Liver (tissue), 9 donors: ENCODE measurements around the gene PEX16. TPM values are rescaled to one million over a fixed set of nuclear protein-coding genes. Genes with fewer than 3 reads are reported as not detected.

Experiments used
- DNase-seq: peaks from one replicate; pipeline ENCODE4 v3.0.0-alpha.2; 2017; ENCODE audit warnings: low spot score
- H3K27ac ChIP-seq, 2 donors: one replicate each; pipeline ENCODE4 v1.7.0; 2013; ENCODE audit warnings: inconsistent platforms in 2 of 2, low read length in 2 of 2, control low read depth in 1 of 2, low read depth in 1 of 2, mild to moderate bottlenecking in 1 of 2
- H3K27me3 ChIP-seq, 4 donors: one replicate each; pipeline versions ENCODE4 v1.6.1 to v1.7.0; 2013; ENCODE audit warnings: low read length in 3 of 4, inconsistent platforms in 1 of 4, mild to moderate bottlenecking in 1 of 4, moderate library complexity in 1 of 4; ENCODE audit not compliant: control insufficient read depth in 4 of 4, insufficient read depth in 4 of 4
- H3K36me3 ChIP-seq, 4 donors: one replicate each; pipeline versions ENCODE4 v1.6.1 to v1.7.0; 2013; ENCODE audit warnings: low read length in 3 of 4, mild to moderate bottlenecking in 3 of 4, low read depth in 1 of 4, moderate library complexity in 1 of 4; ENCODE audit not compliant: control insufficient read depth in 4 of 4, insufficient read depth in 3 of 4
- H3K4me1 ChIP-seq, 4 donors: one replicate each; pipeline versions ENCODE4 v1.6.1 to v1.7.0; 2013; ENCODE audit warnings: low read length in 3 of 4, mild to moderate bottlenecking in 3 of 4, moderate library complexity in 1 of 4; ENCODE audit not compliant: control insufficient read depth in 4 of 4, insufficient read depth in 4 of 4
- H3K4me3 ChIP-seq, 3 donors: one replicate each; pipeline versions ENCODE4 v1.6.1 to v1.7.0; 2013; ENCODE audit warnings: low read length in 3 of 3, control low read depth in 1 of 3, low read depth in 1 of 3, mild to moderate bottlenecking in 1 of 3
- H3K9ac ChIP-seq, 2 donors: one replicate each; pipeline ENCODE4 v1.7.0; 2013; ENCODE audit warnings: low read length in 2 of 2, mild to moderate bottlenecking in 2 of 2, moderate library complexity in 2 of 2, control low read depth in 1 of 2, low read depth in 1 of 2
- H3K9me3 ChIP-seq, 4 donors: one replicate each; pipeline versions ENCODE4 v1.6.1 to v1.7.0; 2013; ENCODE audit warnings: low read length in 3 of 4; ENCODE audit not compliant: control insufficient read depth in 4 of 4
- FOXA1 ChIP-seq: IDR thresholded peaks from 2 replicates; pipeline ENCODE4 v1.6.1; 2016; ENCODE audit warnings: antibody characterized with exemption
- HNF4A ChIP-seq, 2 donors: conservative IDR thresholded peaks; 2 replicates each; pipeline ENCODE4 v1.6.1; 2016; ENCODE audit warnings: antibody characterized with exemption in 2 of 2, mild to moderate bottlenecking in 2 of 2
- JUND ChIP-seq, 2 donors: IDR thresholded peaks; 2 replicates each; pipeline ENCODE4 v1.6.1; 2016; ENCODE audit warnings: antibody characterized with exemption in 2 of 2
- MAX ChIP-seq: IDR thresholded peaks from 2 replicates; pipeline ENCODE4 v1.6.1; 2016; ENCODE audit warnings: antibody characterized with exemption
- RAD21 ChIP-seq, 2 donors: IDR thresholded peaks; 2 replicates each; pipeline ENCODE4 v1.6.1; 2016; ENCODE audit warnings: antibody characterized with exemption in 2 of 2, mild to moderate bottlenecking in 2 of 2
- REST ChIP-seq: IDR thresholded peaks from 2 replicates; pipeline ENCODE4 v1.6.1; 2016; ENCODE audit warnings: antibody characterized with exemption, mild to moderate bottlenecking
- RXRA ChIP-seq, 2 donors: IDR thresholded peaks; 2 replicates each; pipeline ENCODE4 v1.6.1; 2017 to 2018; ENCODE audit warnings: antibody characterized with exemption in 2 of 2, mild to moderate bottlenecking in 1 of 2
- SP1 ChIP-seq: IDR thresholded peaks from 2 replicates; pipeline ENCODE4 v1.6.1; 2018; ENCODE audit warnings: antibody characterized with exemption, mild to moderate bottlenecking
- TAF1 ChIP-seq: conservative IDR thresholded peaks from 2 replicates; pipeline ENCODE4 v1.6.1; 2016; ENCODE audit warnings: antibody characterized with exemption, mild to moderate bottlenecking
- YY1 ChIP-seq: IDR thresholded peaks from 2 replicates; pipeline ENCODE4 v1.6.1; 2016; ENCODE audit warnings: antibody characterized with exemption, mild to moderate bottlenecking
- ZBTB33 ChIP-seq: IDR thresholded peaks from 2 replicates; pipeline ENCODE4 v1.6.1; 2016; ENCODE audit warnings: antibody characterized with exemption
- WGBS: extraction: QIAGEN DNeasy Blood & Tissue Kit; methylation state at CpG from one replicate; pipeline ENCODE4 v1.1.7; 2013; 5-methylcytosine and 5-hydroxymethylcytosine counted together
- polyA plus RNA-seq, 2 donors: library from polyadenylated mRNA; stranded (reverse) in 1 of 2; unstranded in 1 of 2; fragments of 200-250 nt in 1 of 2; fragments of >200 nt in 1 of 2; fragmentation: Nextera tagmentation in 1 of 2; extraction: Ambion mirVana in 1 of 2; gene quantifications; one replicate each; pipeline versions ENCODE4 v1.2.1 to v1.2.3, GENCODE V29; 2013 to 2015
- total RNA-seq, 2 donors: library from RNA; depleted of rRNA; stranded (reverse); fragments of >200 nt; gene quantifications; one replicate each; pipeline ENCODE4 v1.2.3, GENCODE V29; 2014
- donor health status: healthy.
- donor health status: healthy.
- donor health status: healthy.
- donor health status: healthy.
- donor health status: healthy.

Gene PEX16
- total and polyA plus RNA-seq, 4 donors = 18.8 to 41.2 (median 29.8) TPM

GRCh38 chr11:45899448-45900174, 18.1 kb downstream of the PEX16 start:
- Histone ChIP-seq H3K27me3 (no peaks in the 10 kb centered on the region), H3K4me1 (peaks cover 7 to 24% (median 13%) of the 10 kb centered on the region in 4 donors), H3K9ac (no peak overlapping the region), H3K27ac (no peak overlapping the region), H3K4me3 (peak overlapping the region in 2 of 3 donors; percentile 12 to 55), H3K36me3 (peaks cover 0 to 3% (median 0%) of the 10 kb centered on the region in 4 donors), H3K9me3 (no peaks in the 10 kb centered on the region)
- WGBS = 4% methylated on average over 62 of the region's 62 CpGs
- DNase-seq = peak; percentile 65
- no peak for TF ChIP-seq ZBTB33
- peak; percentile 87 for TF ChIP-seq REST
- TF ChIP-seq YY1 = no peak
- peak in 1 of 2 donors; percentile 43 for TF ChIP-seq JUND (IDR thresholded peaks at IDR 0.05)

GRCh38 chr11:45899086-45899447, 18.6 kb downstream of the PEX16 start:
- H3K9me3 ChIP-seq = no peaks in the 10 kb centered on the region
- no peak for DNase-seq
- H3K27ac ChIP-seq = no peak overlapping the region
- peaks cover 0 to 3% (median 0%) of the 10 kb centered on the region in 4 donors for H3K36me3 ChIP-seq
- TF ChIP-seq FOXA1 (no peak), RXRA (IDR thresholded peaks at IDR 0.05) (no peak), MAX (no peak)
- H3K27me3 ChIP-seq = no peaks in the 10 kb centered on the region
- WGBS = 33% methylated on average over 3 of the region's 3 CpGs
- H3K4me1 ChIP-seq = peaks cover 7 to 24% (median 13%) of the 10 kb centered on the region in 4 donors
- no peak overlapping the region for H3K9ac ChIP-seq
- H3K4me3 ChIP-seq = no peak overlapping the region

GRCh38 chr11:45897556-45897955, 20.1 kb downstream of the PEX16 start:
- Histone ChIP-seq H3K27me3 (no peaks in the 10 kb centered on the region), H3K9ac (no peak overlapping the region), H3K4me3 (no peak overlapping the region), H3K27ac (no peak overlapping the region), H3K4me1 (peaks cover 7 to 32% (median 21%) of the 10 kb centered on the region in 4 donors), H3K36me3 (no peaks in the 10 kb centered on the region), H3K9me3 (no peaks in the 10 kb centered on the region)
- TF ChIP-seq ZBTB33 (no peak), RXRA (IDR thresholded peaks at IDR 0.05) (no peak), SP1 (no peak), HNF4A (conservative IDR thresholded peaks at IDR 0.05) (no peak), RAD21 (IDR thresholded peaks at IDR 0.05) (no peak), TAF1 (no peak), YY1 (no peak), REST (no peak)
- 92% methylated on average over 6 of the region's 6 CpGs for WGBS
- DNase-seq = no peak
